GM12801 (cell line): ENCODE data around the gene IQGAP2.

ENCODE experiments used
- TF ChIP-seq, protein P1 (sequence below): IDR thresholded peaks from one replicate; pipeline ENCODE4 v1.5.1; 2011; ENCODE audit warnings: control low read depth; ENCODE audit not compliant: insufficient read length; ENCODE audit errors: extremely low read depth

IQGAP2 gene

DNA sequence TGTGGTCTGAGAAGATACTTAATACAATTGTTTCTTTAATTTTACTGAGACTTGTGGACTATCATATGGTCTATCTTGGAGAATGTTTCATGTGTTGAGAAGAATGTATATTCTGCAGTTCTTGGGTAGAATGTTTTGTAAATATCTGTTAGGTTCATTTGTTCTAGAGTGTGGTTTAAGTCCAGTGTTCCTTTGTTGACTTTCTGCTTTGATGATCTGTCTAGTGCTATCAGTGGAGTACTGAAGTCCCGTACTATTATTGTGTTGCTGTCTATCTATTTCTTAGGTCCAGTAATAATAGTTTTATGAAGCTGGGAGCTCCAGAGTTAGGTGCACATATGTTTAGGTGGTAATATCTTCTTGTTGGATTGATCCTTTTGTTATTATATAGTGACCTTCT lies 36.1 kb downstream of the IQGAP2 start:
- TF ChIP-seq, protein P1, sequence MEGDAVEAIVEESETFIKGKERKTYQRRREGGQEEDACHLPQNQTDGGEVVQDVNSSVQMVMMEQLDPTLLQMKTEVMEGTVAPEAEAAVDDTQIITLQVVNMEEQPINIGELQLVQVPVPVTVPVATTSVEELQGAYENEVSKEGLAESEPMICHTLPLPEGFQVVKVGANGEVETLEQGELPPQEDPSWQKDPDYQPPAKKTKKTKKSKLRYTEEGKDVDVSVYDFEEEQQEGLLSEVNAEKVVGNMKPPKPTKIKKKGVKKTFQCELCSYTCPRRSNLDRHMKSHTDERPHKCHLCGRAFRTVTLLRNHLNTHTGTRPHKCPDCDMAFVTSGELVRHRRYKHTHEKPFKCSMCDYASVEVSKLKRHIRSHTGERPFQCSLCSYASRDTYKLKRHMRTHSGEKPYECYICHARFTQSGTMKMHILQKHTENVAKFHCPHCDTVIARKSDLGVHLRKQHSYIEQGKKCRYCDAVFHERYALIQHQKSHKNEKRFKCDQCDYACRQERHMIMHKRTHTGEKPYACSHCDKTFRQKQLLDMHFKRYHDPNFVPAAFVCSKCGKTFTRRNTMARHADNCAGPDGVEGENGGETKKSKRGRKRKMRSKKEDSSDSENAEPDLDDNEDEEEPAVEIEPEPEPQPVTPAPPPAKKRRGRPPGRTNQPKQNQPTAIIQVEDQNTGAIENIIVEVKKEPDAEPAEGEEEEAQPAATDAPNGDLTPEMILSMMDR = no peak

DNA sequence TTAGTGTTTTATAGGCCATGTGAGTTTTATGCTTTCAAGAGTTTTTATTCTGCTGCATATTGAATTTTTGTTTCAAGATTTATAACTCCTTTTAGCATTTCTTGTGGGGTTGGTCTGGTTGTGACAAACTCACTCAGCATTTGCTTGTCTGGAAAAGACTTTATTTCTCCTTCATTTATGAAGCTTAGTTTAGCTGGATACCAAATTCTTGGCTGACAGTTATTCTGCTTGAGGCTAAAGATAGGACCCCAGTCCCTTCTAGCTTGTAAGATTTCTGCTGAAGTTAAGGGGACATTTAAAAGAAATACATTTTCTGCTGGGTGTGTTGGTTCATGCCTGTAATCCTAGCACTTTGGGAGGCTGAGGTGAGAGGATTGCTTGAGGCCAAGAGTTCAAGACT lies 36.8 kb downstream of the IQGAP2 start:
- TF ChIP-seq, protein P1 = no peak

DNA sequence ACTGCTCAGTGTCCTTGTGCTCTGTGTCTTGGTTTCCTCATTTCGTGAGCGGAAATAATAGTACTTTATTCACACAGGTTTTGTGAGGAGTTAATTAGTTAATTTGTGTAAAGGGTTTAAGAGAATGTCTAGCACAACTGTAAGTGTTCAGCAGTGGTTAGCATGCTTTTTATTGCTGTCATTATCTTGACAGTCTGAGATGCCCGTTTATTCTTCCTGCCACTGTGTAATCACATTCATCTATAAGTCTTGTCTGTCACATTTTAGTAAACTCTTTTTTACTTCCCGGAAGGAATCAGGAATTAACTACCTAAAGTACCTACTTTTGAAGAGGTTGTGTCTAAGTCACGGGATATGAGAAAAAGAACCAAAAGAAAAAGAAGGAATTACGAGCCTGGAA lies 38.0 kb downstream of the IQGAP2 start:
- TF ChIP-seq, protein P1 = no peak

DNA sequence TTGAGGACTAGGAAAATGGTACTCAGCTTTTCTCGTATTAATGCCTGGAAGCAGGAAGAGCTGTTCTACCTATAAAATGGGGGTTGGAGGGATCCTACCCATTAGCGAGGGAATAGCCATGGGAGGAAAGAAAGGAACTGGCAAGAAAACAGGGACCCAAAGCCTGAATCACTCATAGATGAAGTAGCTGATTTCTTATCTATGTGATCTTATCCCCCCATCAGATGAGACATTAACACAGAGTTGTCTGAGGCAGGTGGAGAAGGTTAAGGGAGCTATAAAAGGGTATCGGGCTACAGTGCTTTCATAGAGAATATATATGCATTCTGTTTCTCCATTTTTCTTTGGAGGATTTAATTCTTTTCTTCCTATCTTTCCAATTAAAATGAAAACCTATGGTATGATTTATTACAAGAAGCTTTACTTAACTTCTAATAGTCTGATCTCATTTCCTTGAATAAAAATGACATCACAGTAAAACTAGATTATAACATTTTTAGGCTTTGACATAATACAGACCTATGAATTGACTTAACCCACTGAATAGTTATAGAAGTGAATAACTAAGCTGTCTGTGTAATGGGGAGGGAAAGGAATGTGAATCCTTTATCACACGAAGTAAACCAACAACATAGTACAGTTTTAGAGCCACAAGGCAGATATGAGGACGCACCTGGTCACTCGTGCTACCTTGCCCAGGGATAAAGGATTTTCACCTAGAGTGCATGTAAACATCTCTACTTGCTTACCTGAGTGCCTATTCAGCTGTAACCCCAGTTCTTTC lies 39.0 kb downstream of the IQGAP2 start:
- TF ChIP-seq, protein P1 = no peak

DNA sequence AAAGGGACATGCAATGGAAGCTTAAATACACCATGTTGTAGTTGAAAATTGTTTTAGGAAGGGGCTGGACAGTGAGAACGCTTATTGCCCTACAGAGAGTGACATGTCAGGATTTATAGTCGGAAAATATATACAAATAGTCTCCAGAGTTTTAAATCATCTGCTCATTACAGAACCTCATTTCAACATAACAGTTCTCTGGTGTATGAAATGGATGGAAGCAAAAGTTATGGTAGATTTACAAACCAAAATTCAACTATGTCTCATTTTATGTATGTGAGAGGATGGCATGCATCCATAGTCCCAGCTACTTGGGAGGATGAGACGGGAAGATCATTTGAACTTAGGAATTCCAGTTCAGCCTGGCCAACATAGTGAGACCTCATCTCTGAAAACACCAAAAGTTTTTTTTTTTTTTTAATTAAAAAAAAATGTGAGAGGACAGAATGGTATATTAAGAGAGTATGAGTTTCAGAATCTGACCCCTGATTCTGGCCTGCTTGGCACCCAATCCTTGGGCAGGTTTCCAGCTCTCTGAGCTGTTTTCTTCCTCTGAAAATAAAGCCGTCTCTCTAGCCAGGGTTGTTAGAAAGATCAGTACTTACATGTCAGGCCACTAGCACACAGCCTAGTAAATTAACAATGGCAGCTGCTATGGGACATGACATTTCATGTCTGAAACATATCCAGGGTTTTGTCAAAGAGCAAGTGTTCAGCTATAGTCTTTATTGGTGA lies 40.1 kb downstream of the IQGAP2 start:
- TF ChIP-seq, protein P1 = no peak

DNA sequence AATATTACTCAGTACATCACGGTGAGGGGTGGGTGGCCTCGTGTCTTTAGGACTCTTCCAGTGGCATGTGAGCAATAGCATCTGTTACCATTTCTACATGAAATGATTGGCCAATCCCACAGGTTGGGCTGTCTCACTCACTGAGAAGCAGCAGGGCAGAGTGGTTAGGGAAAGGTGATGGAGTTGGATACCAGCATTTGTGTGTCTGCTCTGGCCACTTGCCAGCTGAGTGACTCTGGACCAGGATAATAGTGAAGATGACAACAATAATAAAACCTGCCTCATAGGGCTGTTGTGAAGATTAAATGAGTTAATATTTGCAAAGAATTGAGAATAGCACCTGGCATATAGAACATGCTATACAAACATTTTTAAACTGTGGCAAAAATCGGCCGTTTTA lies 42.0 kb downstream of the IQGAP2 start:
- TF ChIP-seq, protein P1 = no peak

DNA sequence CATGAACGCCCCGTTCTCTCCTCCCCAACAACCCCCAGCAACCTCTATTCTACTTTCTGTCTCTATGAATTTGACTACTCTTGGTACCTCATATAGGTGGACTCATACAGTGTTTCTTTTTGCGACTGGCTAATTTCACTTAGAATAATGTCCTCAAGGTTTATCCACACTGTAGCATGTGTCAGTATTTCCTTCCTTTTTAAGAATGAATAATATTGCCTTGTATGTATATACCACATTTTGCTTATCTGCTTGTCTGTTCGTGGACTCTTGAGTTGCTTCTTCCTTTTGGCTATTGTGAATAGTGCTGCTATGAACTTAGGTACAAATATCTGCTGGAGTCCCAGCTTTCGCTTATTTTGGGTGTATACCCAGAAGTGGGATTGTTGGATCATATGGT lies 42.7 kb downstream of the IQGAP2 start:
- TF ChIP-seq, protein P1 = no peak
